Bronchial epithelial cell (primary cell): ENCODE results near the gene CLDN34. TPM values are rescaled to one million over a fixed set of nuclear protein-coding genes. Genes with fewer than 3 reads are reported as not detected.

Source experiments
- DNase-seq: peaks from one replicate; pipeline ENCODE4 v3.0.0-alpha.2; 2010; ENCODE audit warnings: low read depth
- FAIRE-seq: peaks from 2 replicates; lab custom pipeline; 2011; peaks lifted over from hg19 to GRCh38; lab: Jason Lieb, UNC
- H3K27me3 ChIP-seq: 2 replicates; pipeline ENCODE4 v1.5.1; 2011; ENCODE audit warnings: low read length; ENCODE audit not compliant: control insufficient read depth, insufficient read depth
- H3K36me3 ChIP-seq: 2 replicates; pipeline ENCODE4 v1.5.1; 2011; ENCODE audit warnings: low read length; ENCODE audit not compliant: control insufficient read depth, insufficient read depth
- H3K4me3 ChIP-seq: 2 replicates; pipeline ENCODE4 v1.5.1; 2011; ENCODE audit warnings: mild to moderate bottlenecking, low read depth, low read length, control low read depth
- CTCF ChIP-seq: IDR thresholded peaks from 2 replicates; pipeline ENCODE4 v1.5.1; 2011; ENCODE audit warnings: mild to moderate bottlenecking, moderate library complexity, low read length, control low read depth, inconsistent platforms; ENCODE audit not compliant: insufficient read depth, severe bottlenecking
- total RNA-seq: library from RNA; depleted of rRNA; stranded (reverse); fragments of >200 nt; gene quantifications from 2 replicates; pipeline ENCODE4 v1.2.1, GENCODE V29; 2014

CLDN34 gene
- not detected in 2 replicates for total RNA-seq

DNA sequence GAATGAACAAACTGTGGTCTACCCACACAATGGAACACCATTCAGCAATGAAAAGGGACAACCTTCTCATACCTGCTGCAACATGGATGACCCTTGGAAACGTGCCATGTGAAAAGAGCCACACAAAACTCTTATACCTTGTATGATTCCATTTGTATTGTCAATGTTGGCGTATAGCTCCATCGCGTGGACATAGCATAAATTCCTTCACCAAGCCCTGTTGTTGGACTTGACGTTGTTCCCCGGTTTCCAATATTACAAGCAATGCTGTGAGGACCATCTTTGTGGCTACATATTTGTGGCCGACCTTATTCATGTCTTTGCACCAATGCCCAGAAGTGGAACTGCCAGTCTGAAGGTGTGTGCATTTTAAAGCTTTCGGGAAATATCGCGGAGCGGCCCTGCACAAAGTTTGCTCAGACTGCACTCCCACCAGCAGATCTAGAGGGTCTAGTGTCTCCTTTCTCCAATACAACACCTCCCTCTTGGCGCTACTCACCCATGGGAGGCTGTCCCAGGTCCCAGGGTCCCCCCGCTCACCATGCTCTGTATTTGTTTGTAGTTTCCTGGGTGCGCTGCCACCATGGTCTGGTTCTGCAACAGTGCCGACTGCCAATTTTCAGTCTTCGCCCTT lies at the start of gene CLDN34:
TSS of gene CLDN34 (plus strand) at position 584 of the 634 bp plus-strand sequence. CDS start at position 584, 0 bp downstream.
- no peak for DNase-seq
- TF ChIP-seq CTCF, result no peak
- Histone ChIP-seq H3K27me3 (no peaks in the 10 kb centered on the region), H3K36me3 (no peaks in the 10 kb centered on the region), H3K4me3 (no peak within 1 kb of the TSS)
- FAIRE-seq, result no peak

DNA sequence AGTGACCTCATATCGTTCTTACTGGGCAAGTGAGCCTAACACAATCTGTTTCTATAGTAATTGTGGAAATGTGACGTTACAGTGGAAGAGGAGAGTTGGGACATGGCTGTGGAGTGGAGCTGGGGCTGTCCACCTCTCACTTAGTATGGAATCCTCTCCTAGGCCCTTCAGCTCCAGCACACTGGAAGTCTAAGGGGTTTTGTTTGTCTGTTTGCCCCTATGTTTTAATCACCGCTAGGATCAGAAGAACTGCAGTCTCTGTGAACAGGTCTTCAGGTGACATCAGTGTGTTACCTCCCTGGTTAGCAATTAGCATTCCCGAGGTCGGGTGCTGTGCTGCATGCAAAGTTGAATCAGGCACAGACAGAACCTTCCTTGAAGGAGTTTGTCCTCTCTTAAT lies 49.3 kb upstream of the CLDN34 start:
- H3K27me3 ChIP-seq, result no peaks in the 10 kb centered on the region
- no peak overlapping the region for H3K4me3 ChIP-seq
- no peaks in the 10 kb centered on the region for H3K36me3 ChIP-seq
- FAIRE-seq (peak; percentile 40), DNase-seq (no peak)
- TF ChIP-seq CTCF, result no peak

DNA sequence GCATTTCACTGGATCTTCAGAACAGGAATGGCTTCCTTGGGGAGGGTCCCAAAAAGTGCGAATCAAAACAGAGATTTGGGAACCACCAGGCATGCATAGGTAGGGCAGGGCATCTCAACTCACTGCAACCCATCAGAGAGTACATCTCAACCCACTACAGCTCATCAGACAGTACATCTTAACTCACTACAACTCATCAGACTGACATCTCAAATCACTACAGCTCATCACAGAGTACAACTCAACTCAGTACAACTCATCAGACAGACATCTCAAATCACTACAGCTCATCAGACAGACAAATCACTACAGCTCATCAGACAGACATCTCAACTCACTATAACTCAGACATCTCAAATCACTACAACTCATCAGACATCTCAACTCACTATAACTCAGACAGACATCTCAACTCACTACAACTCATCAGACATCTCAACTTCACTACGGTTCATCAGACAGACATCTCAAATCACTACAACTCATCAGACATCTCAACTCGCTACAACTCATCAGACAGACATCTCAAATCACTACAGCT lies 47.5 kb upstream of the CLDN34 start:
- FAIRE-seq (peak; percentile 98), DNase-seq (peak; percentile 25)
- TF ChIP-seq CTCF, result no peak
- H3K27me3 ChIP-seq, result no peaks in the 10 kb centered on the region
- H3K4me3 ChIP-seq, result no peak overlapping the region
- H3K36me3 ChIP-seq, result no peaks in the 10 kb centered on the region

DNA sequence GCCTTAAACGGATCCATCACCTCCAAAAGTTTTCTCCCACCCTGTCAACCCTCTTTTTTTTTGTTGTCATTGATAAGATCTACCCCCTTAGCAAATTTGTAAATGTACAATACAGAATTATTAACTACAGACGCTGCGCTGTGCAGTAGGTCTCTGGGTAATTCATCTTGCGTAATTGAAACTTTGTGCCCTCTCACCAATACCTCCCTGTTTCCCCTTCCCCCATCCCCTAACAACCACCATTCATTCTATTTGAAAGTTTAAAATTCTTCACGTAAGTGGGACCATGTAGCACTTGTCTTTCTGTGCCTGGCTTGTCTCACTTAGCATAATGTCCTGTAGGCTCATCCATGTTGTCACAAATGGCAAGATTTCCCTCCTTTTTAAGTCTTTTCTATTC lies 45.8 kb upstream of the CLDN34 start:
- H3K36me3 ChIP-seq, result no peaks in the 10 kb centered on the region
- no peak overlapping the region for H3K4me3 ChIP-seq
- FAIRE-seq, result no peak
- DNase-seq, result no peak
- no peaks in the 10 kb centered on the region for H3K27me3 ChIP-seq
- no peak for TF ChIP-seq CTCF

GRCh38 chrX:9923357-9923756 lies 43.8 kb upstream of the CLDN34 start:
- no peak for FAIRE-seq
- H3K4me3 ChIP-seq, result no peak overlapping the region

More at GRCh38 chrX:9923357-9923756, 43.8 kb upstream of the CLDN34 start:
- TF ChIP-seq CTCF, result no peak
- Histone ChIP-seq H3K27me3 (no peaks in the 10 kb centered on the region), H3K36me3 (no peaks in the 10 kb centered on the region)
- peak; percentile 25 for DNase-seq
